ENCODE data around the gene DNAH14.

- TF ChIP-seq EZH2 (optimal IDR thresholded peaks at IDR 0.05; ENCODE audit: low read depth, low read length) (no peak), CTCF (IDR thresholded peaks at IDR 0.05; ENCODE audit: low read length) (no peak)
These were observed 480.6 kb downstream of the DNAH14 start for GRCh38 chr1:225410036-225410435.

Measured in MM.1S (cell line).